Effector memory CD8-positive, alpha-beta T cell (primary cell): ENCODE measurements around the gene EXOC2.
"Not testable (repeated sequence)": the region's sequence is repeated elsewhere in the genome, so short reads cannot be mapped to it uniquely, and the experiment has no call there.

ENCODE experiments used
- ATAC-seq: fragments of 150-1000 bp; cut with Tn5 transposase; replicated peaks from 2 replicates; pipeline ENCODE4 v1.10.0; 2021; ENCODE audit warnings: mild to moderate bottlenecking, moderate library complexity
- DNase-seq, 3 experiments: peaks; one replicate each; pipeline ENCODE4 v3.0.0; 2021
- H3K27ac Mint-ChIP-seq, 2 donors: one replicate each; pipeline ENCODE4 v1.8.0; 2022; ENCODE audit warnings: mild to moderate bottlenecking in 2 of 2, mixed read lengths in 2 of 2, moderate library complexity in 2 of 2
- H3K27me3 Mint-ChIP-seq, 2 donors: one replicate each; pipeline ENCODE4 v1.8.0; 2022; ENCODE audit warnings: mixed read lengths in 2 of 2
- H3K36me3 Mint-ChIP-seq: one replicate; pipeline ENCODE4 v1.8.0; 2022; ENCODE audit warnings: mild to moderate bottlenecking, moderate library complexity, mixed read lengths; ENCODE audit not compliant: insufficient read depth
- H3K4me1 Mint-ChIP-seq, 2 donors: one replicate each; pipeline ENCODE4 v1.8.0; 2022; ENCODE audit warnings: low read depth in 2 of 2, mixed read lengths in 2 of 2
- H3K4me3 Mint-ChIP-seq, 2 donors: one replicate each; pipeline ENCODE4 v1.8.0; 2022; ENCODE audit warnings: mild to moderate bottlenecking in 2 of 2, mixed read lengths in 2 of 2, moderate library complexity in 2 of 2
- H3K9me3 Mint-ChIP-seq, 2 donors: one replicate each; pipeline ENCODE4 v1.8.0; 2022; ENCODE audit warnings: mixed read lengths in 2 of 2

The EXOC2 gene

DNA sequence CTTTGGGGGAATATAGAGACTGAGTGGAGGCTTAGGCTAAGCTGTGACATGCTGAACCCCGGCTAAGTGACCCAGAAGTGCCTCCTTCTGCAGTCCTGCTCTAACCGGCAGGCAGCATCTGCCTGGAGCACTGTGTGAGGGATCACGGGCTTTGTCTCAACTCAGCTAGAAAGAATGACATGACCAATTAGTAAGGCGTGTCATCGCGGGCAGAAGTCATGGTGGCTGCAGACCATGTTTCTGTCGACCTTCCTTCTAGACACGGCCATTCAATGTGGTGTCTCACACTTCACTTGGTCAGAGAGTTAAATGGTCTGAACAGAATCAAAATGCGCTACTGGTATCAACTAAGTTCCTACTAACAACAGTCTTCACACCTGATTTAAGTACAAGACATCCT lies 71.0 kb downstream of the EXOC2 start:
- ATAC-seq, result no peak

DNA sequence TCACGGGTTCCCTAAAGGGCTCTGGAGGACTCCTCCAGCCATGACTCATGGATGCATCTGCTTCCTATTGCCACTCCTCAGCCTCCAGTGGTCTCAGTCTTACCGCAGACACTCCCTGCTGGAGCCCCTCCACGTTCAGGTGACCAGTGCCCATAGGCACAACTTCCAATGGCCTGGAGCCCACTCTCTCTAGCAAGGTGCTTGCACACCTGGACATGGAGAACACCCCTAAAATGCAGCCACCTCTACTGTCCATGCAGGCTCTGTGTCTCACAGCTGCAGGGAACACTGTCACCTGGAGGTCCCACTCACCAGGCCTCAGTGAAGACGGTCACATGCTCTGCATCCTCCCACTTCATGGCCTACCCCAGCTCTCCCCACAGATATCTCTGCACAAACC lies 72.0 kb downstream of the EXOC2 start:
- peaks cover 11 to 13% of the 10 kb centered on the region in 2 donors for H3K4me1 Mint-ChIP-seq
- no peak for ATAC-seq
- H3K27ac Mint-ChIP-seq, result peak overlapping the region in 1 of 2 donors; percentile 44
- H3K9me3 Mint-ChIP-seq, result no peaks in the 10 kb centered on the region
- no peaks in the 10 kb centered on the region for H3K27me3 Mint-ChIP-seq
- H3K4me3 Mint-ChIP-seq, result no peak overlapping the region
- peaks cover 22% of the 10 kb centered on the region for H3K36me3 Mint-ChIP-seq
- no peak for DNase-seq

More for the DNA sequence above, 71.0 kb downstream of the EXOC2 start:
- peaks cover 11 to 13% of the 10 kb centered on the region in 2 donors for H3K4me1 Mint-ChIP-seq
- no peak overlapping the region for H3K4me3 Mint-ChIP-seq
- H3K27ac Mint-ChIP-seq, result peak overlapping the region in 1 of 2 donors; percentile 44
- H3K27me3 Mint-ChIP-seq, result no peaks in the 10 kb centered on the region
- no peak for DNase-seq
- H3K36me3 Mint-ChIP-seq, result peaks cover 24% of the 10 kb centered on the region
- H3K9me3 Mint-ChIP-seq, result no peaks in the 10 kb centered on the region

GRCh38 chr6:620166-620565 lies 72.8 kb downstream of the EXOC2 start:
- ATAC-seq (no peak), DNase-seq (no peak)
- no peak overlapping the region for H3K27ac Mint-ChIP-seq
- no peaks in the 10 kb centered on the region for H3K9me3 Mint-ChIP-seq
- no peak overlapping the region for H3K4me3 Mint-ChIP-seq
- peaks cover 29% of the 10 kb centered on the region for H3K36me3 Mint-ChIP-seq
- H3K27me3 Mint-ChIP-seq, result no peaks in the 10 kb centered on the region
- H3K4me1 Mint-ChIP-seq, result peaks cover 9 to 13% of the 10 kb centered on the region in 2 donors

- H3K27ac Mint-ChIP-seq, result peak overlapping the region in 1 of 2 donors; percentile 8
- H3K9me3 Mint-ChIP-seq, result no peaks in the 10 kb centered on the region
- no peaks in the 10 kb centered on the region for H3K27me3 Mint-ChIP-seq
- DNase-seq (no peak), ATAC-seq (no peak)
- peaks cover 30% of the 10 kb centered on the region for H3K36me3 Mint-ChIP-seq
- H3K4me3 Mint-ChIP-seq, result no peak overlapping the region
- peaks cover 6 to 13% of the 10 kb centered on the region in 2 donors for H3K4me1 Mint-ChIP-seq
These were observed 75.4 kb downstream of the EXOC2 start for GRCh38 chr6:617456-618100.

- Mint-ChIP-seq H3K4me3 (no peak overlapping the region), H3K36me3 (peaks cover 35% of the 10 kb centered on the region), H3K27me3 (no peaks in the 10 kb centered on the region), H3K4me1 (peaks cover 3 to 6% of the 10 kb centered on the region in 2 donors), H3K9me3 (no peaks in the 10 kb centered on the region), H3K27ac (no peak overlapping the region)
- ATAC-seq (no peak), DNase-seq (no peak)
These were observed 79.0 kb downstream of the EXOC2 start for GRCh38 chr6:613981-614380.

- no peak overlapping the region for H3K27ac Mint-ChIP-seq
- no peaks in the 10 kb centered on the region for H3K27me3 Mint-ChIP-seq
- ATAC-seq, result no peak
- H3K36me3 Mint-ChIP-seq, result peaks cover 42% of the 10 kb centered on the region
- no peak for DNase-seq
- H3K9me3 Mint-ChIP-seq, result no peaks in the 10 kb centered on the region
- peaks cover 2 to 3% of the 10 kb centered on the region in 2 donors for H3K4me1 Mint-ChIP-seq
- no peak overlapping the region for H3K4me3 Mint-ChIP-seq
These were observed 81.0 kb downstream of the EXOC2 start for GRCh38 chr6:611928-612327.

- H3K9me3 Mint-ChIP-seq, result no peaks in the 10 kb centered on the region
- DNase-seq, result no peak
- no peaks in the 10 kb centered on the region for H3K27me3 Mint-ChIP-seq
- H3K36me3 Mint-ChIP-seq, result peaks cover 42% of the 10 kb centered on the region
- H3K4me3 Mint-ChIP-seq, result no peak overlapping the region
- peak overlapping the region; percentile 28 to 63 for H3K27ac Mint-ChIP-seq
- ATAC-seq, result no peak
- H3K4me1 Mint-ChIP-seq, result peaks cover 2 to 3% of the 10 kb centered on the region in 2 donors
These were observed 82.1 kb downstream of the EXOC2 start for GRCh38 chr6:610882-611281.

DNA sequence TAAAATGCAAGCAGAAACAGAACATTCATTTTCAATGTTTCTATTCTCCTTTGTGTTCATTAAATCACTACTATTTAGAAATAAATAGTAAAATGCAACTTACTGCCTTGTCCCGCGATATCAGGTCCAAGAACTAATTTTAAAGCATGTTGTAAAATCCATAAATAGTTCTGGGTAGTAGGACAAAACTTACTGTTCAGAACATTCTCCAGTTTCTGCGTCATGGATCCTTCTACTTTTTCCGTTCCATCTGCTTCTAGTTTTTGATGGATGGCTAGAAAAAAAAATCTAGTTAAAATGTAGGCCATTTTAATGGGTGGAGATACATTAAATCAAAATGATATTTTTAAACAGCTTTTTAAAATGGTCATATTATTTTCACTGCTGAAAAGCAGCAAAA lies 83.0 kb downstream of the EXOC2 start:
- DNase-seq (no peak), ATAC-seq (no peak)
- no peaks in the 10 kb centered on the region for H3K9me3 Mint-ChIP-seq
- H3K4me1 Mint-ChIP-seq, result peaks cover 2 to 3% of the 10 kb centered on the region in 2 donors
- no peaks in the 10 kb centered on the region for H3K27me3 Mint-ChIP-seq
- peaks cover 35% of the 10 kb centered on the region for H3K36me3 Mint-ChIP-seq
- no peak overlapping the region for H3K4me3 Mint-ChIP-seq
- no peak overlapping the region for H3K27ac Mint-ChIP-seq

GRCh38 chr6:606829-607379 lies 86.0 kb downstream of the EXOC2 start:
- H3K9me3 Mint-ChIP-seq, result no peaks in the 10 kb centered on the region
- H3K27me3 Mint-ChIP-seq, result no peaks in the 10 kb centered on the region
- H3K36me3 Mint-ChIP-seq, result peaks cover 27% of the 10 kb centered on the region
- H3K4me3 Mint-ChIP-seq, result no peak overlapping the region
- H3K4me1 Mint-ChIP-seq, result peaks cover 0 to 5% of the 10 kb centered on the region in 2 donors
- H3K27ac Mint-ChIP-seq, result no peak overlapping the region
- DNase-seq, result no peak
- no peak for ATAC-seq

DNA sequence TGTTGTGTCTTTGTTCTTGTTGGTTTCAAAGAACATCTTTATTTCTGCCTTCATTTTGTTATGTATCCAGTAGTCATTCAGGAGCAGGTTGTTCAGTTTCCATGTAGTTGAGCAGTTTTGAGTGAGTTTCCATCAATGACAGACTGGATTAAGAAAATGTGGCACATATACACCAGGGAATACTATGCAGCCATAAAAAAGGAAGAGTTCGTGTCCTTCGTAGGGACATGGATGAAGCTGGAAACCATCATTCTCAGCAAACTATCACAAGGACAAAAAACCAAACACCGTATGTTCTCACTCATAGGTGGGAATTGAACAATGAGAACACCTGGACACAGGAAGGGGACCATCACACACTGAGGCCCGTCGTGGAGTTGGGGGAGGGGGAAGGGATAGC lies 87.0 kb downstream of the EXOC2 start:
- peaks cover 27% of the 10 kb centered on the region for H3K36me3 Mint-ChIP-seq
- H3K27me3 Mint-ChIP-seq, result not testable (repeated sequence)

GRCh38 chr6:604579-604978 lies 88.4 kb downstream of the EXOC2 start:
- Mint-ChIP-seq H3K4me3 (no peak overlapping the region), H3K27ac (peak overlapping the region in 1 of 2 donors; percentile 7), H3K9me3 (no peaks in the 10 kb centered on the region), H3K36me3 (peaks cover 31% of the 10 kb centered on the region), H3K27me3 (no peaks in the 10 kb centered on the region), H3K4me1 (peaks cover 0 to 3% of the 10 kb centered on the region in 2 donors)
- DNase-seq (no peak), ATAC-seq (no peak)

More for the DNA sequence above, 87.0 kb downstream of the EXOC2 start:
- peak overlapping the region in 1 of 2 donors; percentile 35 for H3K27ac Mint-ChIP-seq
- H3K4me3 Mint-ChIP-seq, DNase-seq, ATAC-seq, H3K4me1 Mint-ChIP-seq, H3K9me3 Mint-ChIP-seq: not testable (repeated sequence)

GRCh38 chr6:603265-603664 lies 89.7 kb downstream of the EXOC2 start:
- Mint-ChIP-seq H3K9me3 (no peaks in the 10 kb centered on the region), H3K4me1 (peaks cover 0 to 3% of the 10 kb centered on the region in 2 donors), H3K36me3 (peaks cover 22% of the 10 kb centered on the region), H3K27me3 (no peaks in the 10 kb centered on the region), H3K4me3 (no peak overlapping the region), H3K27ac (peak overlapping the region in 1 of 2 donors; percentile 44)
- ATAC-seq (no peak), DNase-seq (no peak)

GRCh38 chr6:599576-600448 lies 93.1 kb downstream of the EXOC2 start:
- peaks cover 0 to 3% of the 10 kb centered on the region in 2 donors for H3K4me1 Mint-ChIP-seq

DNA sequence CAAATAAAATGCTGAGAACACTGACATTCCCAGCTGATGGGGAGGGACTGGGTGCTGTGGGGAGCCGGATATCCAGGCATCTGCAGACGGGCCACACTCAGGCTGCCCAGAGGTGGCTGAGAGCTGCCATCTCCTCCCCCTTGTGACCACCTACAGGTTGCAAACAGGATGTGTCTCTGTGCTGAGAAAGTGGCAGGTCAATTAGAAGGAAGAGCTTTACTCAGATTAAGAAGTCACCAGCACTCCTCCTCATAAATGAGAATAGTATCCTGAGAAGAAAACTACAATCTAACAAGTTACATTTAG lies 99.1 kb downstream of the EXOC2 start:
- no peaks in the 10 kb centered on the region for H3K9me3 Mint-ChIP-seq
- H3K27ac Mint-ChIP-seq, result peak overlapping the region in 1 of 2 donors; percentile 61
- H3K4me1 Mint-ChIP-seq, result peaks cover 0 to 4% of the 10 kb centered on the region in 2 donors
- no peaks in the 10 kb centered on the region for H3K27me3 Mint-ChIP-seq
- H3K36me3 Mint-ChIP-seq, result peaks cover 29% of the 10 kb centered on the region
- ATAC-seq, result no peak
- no peak overlapping the region for H3K4me3 Mint-ChIP-seq
- no peak for DNase-seq

More at GRCh38 chr6:599576-600448, 93.1 kb downstream of the EXOC2 start:
- ATAC-seq, result no peak
- DNase-seq, result no peak
- peaks cover 15% of the 10 kb centered on the region for H3K36me3 Mint-ChIP-seq
- H3K27ac Mint-ChIP-seq, result no peak overlapping the region
- no peaks in the 10 kb centered on the region for H3K27me3 Mint-ChIP-seq
- no peaks in the 10 kb centered on the region for H3K9me3 Mint-ChIP-seq
- no peak overlapping the region for H3K4me3 Mint-ChIP-seq
